HEK293 (cell line): ENCODE data around the gene NRP1.
A peak's percentile ranks its signal among the peaks of the same experiment; 100 is the strongest.

Experiments used
- CTCF ChIA-PET: fragments of 350-600 bp; formaldehyde crosslinking; extraction: SDS; loops from one replicate; lab custom pipeline; 2021; ENCODE audit warnings: antibody characterized with exemption; lab: Yijun Ruan, JAX
- POLR2A ChIA-PET: fragments of 300-600 bp; formaldehyde crosslinking; extraction: SDS; loops from one replicate; lab custom pipeline; 2020; ENCODE audit warnings: antibody characterized with exemption, inconsistent platforms; lab: Yijun Ruan, JAX
- H3K27ac ChIP-seq: fragments of 200-500 bp; sonication (Bioruptor generic); 2 replicates; pipeline ENCODE4 v1.5.1; 2014; ENCODE audit warnings: low read depth, low read length, control low read depth, inconsistent platforms; ENCODE audit errors: extremely low read depth
- H3K36me3 ChIP-seq, 2 experiments: fragments of 200-500 bp in 1 of 2; sonication (Bioruptor generic) in 1 of 2; 1 replicate in 1 of 2; 2 replicates in 1 of 2; pipeline ENCODE4 v1.5.1; 2014 to 2017; ENCODE audit warnings: inconsistent platforms in 2 of 2, low read length in 2 of 2; ENCODE audit not compliant: control insufficient read depth in 2 of 2, insufficient read depth in 1 of 2
- H3K4me1 ChIP-seq: fragments of 200-500 bp; sonication (Bioruptor generic); 2 replicates; pipeline ENCODE4 v1.5.1; 2014; ENCODE audit warnings: mild to moderate bottlenecking, low read length, inconsistent platforms; ENCODE audit not compliant: control insufficient read depth, insufficient read depth
- H3K4me3 ChIP-seq: 2 replicates; pipeline ENCODE4 v1.5.1; 2011; ENCODE audit warnings: low read depth, mild to moderate bottlenecking, control low read depth, low read length, moderate library complexity
- H3K9me3 ChIP-seq: fragments of 200-500 bp; sonication (Bioruptor generic); 2 replicates; pipeline ENCODE4 v1.5.1; 2014; ENCODE audit warnings: low read depth, low read length, inconsistent platforms; ENCODE audit not compliant: control insufficient read depth, insufficient read depth
- CTCF ChIP-seq: fragments of 450-650 bp; formaldehyde crosslinking; IDR thresholded peaks from 2 replicates; pipeline ENCODE4 v1.5.1; 2016; ENCODE audit warnings: missing biosample characterization, missing genetic modification characterization
- GLIS1 ChIP-seq: fragments of 450-650 bp; formaldehyde crosslinking; IDR thresholded peaks from 2 replicates; pipeline ENCODE4 v1.5.1; 2016; ENCODE audit warnings: missing biosample characterization, missing genetic modification characterization
- MZF1 ChIP-seq: fragments of 450-650 bp; formaldehyde crosslinking; IDR thresholded peaks from 2 replicates; pipeline ENCODE4 v1.5.1; 2017; ENCODE audit warnings: missing biosample characterization, missing genetic modification characterization, borderline replicate concordance
- OVOL3 ChIP-seq: fragments of 450-650 bp; formaldehyde crosslinking; IDR thresholded peaks from 2 replicates; pipeline ENCODE4 v1.5.1; 2016; ENCODE audit warnings: missing biosample characterization, missing genetic modification characterization
- RBAK ChIP-seq: fragments of 450-650 bp; formaldehyde crosslinking; IDR thresholded peaks from 2 replicates; pipeline ENCODE4 v1.5.1; 2016; ENCODE audit warnings: missing biosample characterization, missing genetic modification characterization
- SALL2 ChIP-seq: fragments of 450-650 bp; formaldehyde crosslinking; IDR thresholded peaks from 2 replicates; pipeline ENCODE4 v1.5.0; 2017; ENCODE audit warnings: missing biosample characterization, mild to moderate bottlenecking, missing genetic modification characterization, borderline replicate concordance
- ZBTB48 ChIP-seq: fragments of 450-650 bp; formaldehyde crosslinking; IDR thresholded peaks from 2 replicates; pipeline ENCODE4 v1.5.1; 2016; ENCODE audit warnings: missing biosample characterization, missing genetic modification characterization
- ZEB2 ChIP-seq: fragments of 450-650 bp; formaldehyde crosslinking; IDR thresholded peaks from 2 replicates; pipeline ENCODE4 v1.5.1; 2016; ENCODE audit warnings: missing biosample characterization, missing genetic modification characterization
- ZNF157 ChIP-seq: fragments of 450-650 bp; formaldehyde crosslinking; IDR thresholded peaks from 2 replicates; pipeline ENCODE4 v1.5.1; 2016; ENCODE audit warnings: missing biosample characterization, missing genetic modification characterization
- ZNF174 ChIP-seq: fragments of 450-650 bp; formaldehyde crosslinking; IDR thresholded peaks from 2 replicates; pipeline ENCODE4 v1.5.0; 2017; ENCODE audit warnings: missing biosample characterization, mild to moderate bottlenecking, missing genetic modification characterization
- ZNF292 ChIP-seq: fragments of 450-650 bp; formaldehyde crosslinking; IDR thresholded peaks from 2 replicates; pipeline ENCODE4 v1.5.1; 2016; ENCODE audit warnings: low read depth, missing biosample characterization, missing genetic modification characterization, borderline replicate concordance
- ZNF354C ChIP-seq: fragments of 450-650 bp; formaldehyde crosslinking; IDR thresholded peaks from 2 replicates; pipeline ENCODE4 v1.5.1; 2016; ENCODE audit warnings: missing biosample characterization, missing genetic modification characterization, low read depth, borderline replicate concordance
- ZNF394 ChIP-seq: fragments of 450-650 bp; formaldehyde crosslinking; IDR thresholded peaks from 2 replicates; pipeline ENCODE4 v1.5.1; 2016; ENCODE audit warnings: missing biosample characterization, missing genetic modification characterization, mild to moderate bottlenecking, moderate library complexity, borderline replicate concordance
- ZNF433 ChIP-seq: fragments of 450-650 bp; formaldehyde crosslinking; IDR thresholded peaks from 2 replicates; pipeline ENCODE4 v1.5.1; 2016; ENCODE audit warnings: missing biosample characterization, missing genetic modification characterization, low read depth
- ZNF473 ChIP-seq: fragments of 450-650 bp; formaldehyde crosslinking; IDR thresholded peaks from 2 replicates; pipeline ENCODE4 v1.5.1; 2017; ENCODE audit warnings: missing biosample characterization, missing genetic modification characterization
- ZNF518A ChIP-seq: fragments of 450-650 bp; formaldehyde crosslinking; conservative IDR thresholded peaks from 2 replicates; pipeline ENCODE4 v1.5.1; 2016; ENCODE audit warnings: low read depth, missing biosample characterization, missing genetic modification characterization
- ZNF544 ChIP-seq: fragments of 450-650 bp; formaldehyde crosslinking; IDR thresholded peaks from 2 replicates; pipeline ENCODE4 v1.5.0; 2017; ENCODE audit warnings: missing biosample characterization, missing genetic modification characterization
- ZNF561 ChIP-seq: fragments of 450-650 bp; IDR thresholded peaks from 2 replicates; pipeline ENCODE4 v1.5.1; 2018; ENCODE audit warnings: missing biosample characterization, missing genetic modification characterization, borderline replicate concordance
- ZNF596 ChIP-seq: fragments of 450-650 bp; IDR thresholded peaks from 2 replicates; pipeline ENCODE4 v1.5.0; 2018; ENCODE audit warnings: missing biosample characterization, mild to moderate bottlenecking, missing genetic modification characterization, moderate library complexity
- ZNF639 ChIP-seq: fragments of 450-650 bp; formaldehyde crosslinking; IDR thresholded peaks from 2 replicates; pipeline ENCODE4 v1.5.1; 2016; ENCODE audit warnings: missing biosample characterization, missing genetic modification characterization
- ZNF658 ChIP-seq: fragments of 450-650 bp; formaldehyde crosslinking; IDR thresholded peaks from 2 replicates; pipeline ENCODE4; 2016; ENCODE audit warnings: missing biosample characterization, missing genetic modification characterization
- ZSCAN18 ChIP-seq: fragments of 450-650 bp; formaldehyde crosslinking; IDR thresholded peaks from 2 replicates; pipeline ENCODE4 v1.5.1; 2016; ENCODE audit warnings: missing biosample characterization, missing genetic modification characterization
- ZXDB ChIP-seq: fragments of 450-650 bp; formaldehyde crosslinking; IDR thresholded peaks from 2 replicates; pipeline ENCODE4 v1.5.1; 2016; ENCODE audit warnings: missing biosample characterization, missing genetic modification characterization
- TF ChIP-seq, protein P1 (sequence below): fragments of 450-650 bp; formaldehyde crosslinking; IDR thresholded peaks from 2 replicates; pipeline ENCODE4 v1.5.1; 2016; ENCODE audit warnings: missing biosample characterization, missing genetic modification characterization

NRP1 gene

DNA sequence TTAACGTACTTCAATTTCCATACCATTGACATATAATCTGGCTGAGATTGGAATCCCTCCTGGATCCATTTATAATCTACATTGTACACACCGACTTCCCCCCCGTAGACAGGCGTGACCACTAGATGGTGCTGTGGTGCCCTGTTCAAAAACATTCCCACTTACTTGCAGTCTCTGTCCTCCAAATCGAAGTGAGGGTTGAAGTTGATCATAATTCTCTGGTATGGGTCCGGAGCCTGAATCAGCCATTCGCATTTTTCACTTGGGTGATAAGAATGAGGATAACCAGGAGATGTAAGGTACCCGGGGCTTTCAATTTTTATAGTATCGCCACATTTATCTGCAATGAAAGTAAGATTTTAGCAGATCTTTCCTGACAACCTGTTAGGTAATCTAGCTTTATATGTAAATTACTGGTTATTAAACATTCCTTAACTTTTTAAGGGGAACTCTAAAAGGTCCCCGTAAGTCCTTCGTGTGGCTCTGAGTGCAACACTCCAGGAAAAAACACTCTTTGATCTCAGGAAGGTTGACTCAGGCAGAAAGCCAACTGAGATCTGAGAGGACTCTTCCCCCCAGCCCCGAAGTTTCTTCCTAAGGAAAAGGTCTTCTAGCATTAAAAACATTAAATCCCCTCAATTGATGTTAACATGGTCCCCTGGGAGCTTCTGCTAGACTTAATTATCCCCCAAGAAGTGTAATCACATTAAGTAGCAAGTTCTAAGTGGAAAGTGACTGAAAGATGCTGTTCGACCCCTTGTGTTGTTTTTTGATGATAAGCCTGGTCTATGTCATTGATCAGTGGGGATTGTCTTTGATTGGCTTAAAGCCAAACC, 3.7 kb downstream of the NRP1 start:
- peaks cover 9 to 24% of the 10 kb centered on the region in 2 experiments; a peak in 2 of 3 replicates for H3K36me3 ChIP-seq
- POLR2A ChIA-PET, result interaction anchor here (1.5 kb wide), 1 partner anchor 137 kb away, joined by 3 read pairs; no protein-coding TSS in a partner anchor
- CTCF ChIA-PET, result interaction anchor here (0.6 to 3.9 kb wide), 13 partner anchors 11 to 933 kb away, joined by 3 to 16 read pairs (median 4); no protein-coding TSS in a partner anchor
- no peaks in the 10 kb centered on the region for H3K9me3 ChIP-seq
- H3K27ac ChIP-seq, result peak overlapping the region; percentile 90
- H3K4me3 ChIP-seq, result no peak overlapping the region
- peaks cover 19% of the 10 kb centered on the region for H3K4me1 ChIP-seq
- TF ChIP-seq, protein P1, sequence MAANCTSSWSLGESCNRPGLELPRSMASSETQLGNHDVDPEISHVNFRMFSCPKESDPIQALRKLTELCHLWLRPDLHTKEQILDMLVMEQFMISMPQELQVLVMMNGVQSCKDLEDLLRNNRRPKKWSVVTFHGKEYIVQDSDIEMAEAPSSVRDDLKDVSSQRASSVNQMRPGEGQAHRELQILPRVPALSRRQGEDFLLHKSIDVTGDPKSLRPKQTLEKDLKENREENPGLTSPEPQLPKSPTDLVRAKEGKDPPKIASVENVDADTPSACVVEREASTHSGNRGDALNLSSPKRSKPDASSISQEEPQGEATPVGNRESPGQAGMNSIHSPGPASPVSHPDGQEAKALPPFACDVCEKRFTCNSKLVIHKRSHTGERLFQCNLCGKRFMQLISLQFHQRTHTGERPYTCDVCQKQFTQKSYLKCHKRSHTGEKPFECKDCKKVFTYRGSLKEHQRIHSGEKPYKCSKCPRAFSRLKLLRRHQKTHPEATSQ, result no peak
- no peak for TF ChIP-seq ZNF157 (tag by site-specific recombination)
- TF ChIP-seq SALL2 (tag by site-specific recombination), result no peak
- TF ChIP-seq ZNF658 (tag by site-specific recombination), result no peak
- no peak for TF ChIP-seq ZSCAN18 (tag by site-specific recombination)
- peak; percentile 51; the same call in 1 of the 2 replicates for TF ChIP-seq ZNF596 (tag by site-specific recombination)
- TF ChIP-seq ZNF354C (tag by site-specific recombination), result no peak
- no peak for TF ChIP-seq ZNF518A (tag by site-specific recombination)
- TF ChIP-seq RBAK (tag by site-specific recombination), result no peak
- no peak for TF ChIP-seq ZNF292
- TF ChIP-seq ZNF544 (tag by site-specific recombination), result no peak
- TF ChIP-seq ZNF473 (tag by site-specific recombination), result no peak
- peak; percentile 44; the same call in 1 of the 2 replicates for TF ChIP-seq ZNF394 (tag by site-specific recombination)
- peak; percentile 95 for TF ChIP-seq GLIS1 (tag by site-specific recombination)
- no peak for TF ChIP-seq ZNF174 (tag by site-specific recombination)
- peak; percentile 94; the same call in 1 of the 2 replicates for TF ChIP-seq ZXDB
- no peak for TF ChIP-seq ZBTB48 (tag by site-specific recombination)
- TF ChIP-seq ZNF639, result no peak
- TF ChIP-seq MZF1 (tag by site-specific recombination), result peak; percentile 98
- TF ChIP-seq OVOL3 (tag by site-specific recombination), result 0 out of 2 replicates have a peak, but pooled peaks have one; percentile 65
- peak; percentile 85 for TF ChIP-seq ZEB2 (tag by site-specific recombination)
- TF ChIP-seq CTCF (tag by site-specific recombination), result peak; percentile 61; the same call in 1 of the 2 replicates
- peak; percentile 50; the same call in 1 of the 2 replicates for TF ChIP-seq ZNF561 (tag by site-specific recombination)
- TF ChIP-seq ZNF433 (tag by site-specific recombination), result no peak
